Measurements from ENCODE around the gene CACNB3. TPM values are rescaled to one million over a fixed set of nuclear protein-coding genes. Genes with fewer than 3 reads are reported as not detected.

Gene CACNB3
- polyA plus RNA-seq, 1 donor, result 57.3 TPM

Other genes starting within 250 kb of the CACNB3 start
- not detected for gene LALBA, start 248.4 kb upstream of the CACNB3 start, polyA plus RNA-seq (ENCODE audit: insufficient read length)
- gene KANSL2, start 136.3 kb upstream of the CACNB3 start, polyA plus RNA-seq (ENCODE audit: insufficient read length), result 63.5 TPM
- gene CCNT1, start 101.8 kb upstream of the CACNB3 start, polyA plus RNA-seq (ENCODE audit: insufficient read length), result 40.2 TPM
- 94.3 TPM for gene ADCY6, start 29.4 kb upstream of the CACNB3 start, polyA plus RNA-seq (ENCODE audit: insufficient read length)
- 122 TPM for gene DDX23, start 33.7 kb downstream of the CACNB3 start, polyA plus RNA-seq (ENCODE audit: insufficient read length)
- 2.4 TPM for gene RND1, start 47.4 kb downstream of the CACNB3 start, polyA plus RNA-seq (ENCODE audit: insufficient read length)
- gene FKBP11, start 107.0 kb downstream of the CACNB3 start, polyA plus RNA-seq (ENCODE audit: insufficient read length), result 22.4 TPM
- gene ARF3, start 139.0 kb downstream of the CACNB3 start, polyA plus RNA-seq (ENCODE audit: insufficient read length), result 128 TPM
- gene WNT10B, start 153.2 kb downstream of the CACNB3 start, polyA plus RNA-seq (ENCODE audit: insufficient read length), result 0.12 TPM
- not detected for gene WNT1, start 159.8 kb downstream of the CACNB3 start, polyA plus RNA-seq (ENCODE audit: insufficient read length)
- 65.9 TPM for gene DDN, start 180.9 kb downstream of the CACNB3 start, polyA plus RNA-seq (ENCODE audit: insufficient read length)
- gene PRKAG1, start 200.3 kb downstream of the CACNB3 start, polyA plus RNA-seq (ENCODE audit: insufficient read length), result 95.8 TPM
- gene KMT2D, start 242.3 kb downstream of the CACNB3 start, polyA plus RNA-seq (ENCODE audit: insufficient read length), result 57.7 TPM